D341Med (cell line): ENCODE results near the gene CARD14.
"Not testable (repeated sequence)": the region's sequence is repeated elsewhere in the genome, so short reads cannot be mapped to it uniquely, and the experiment has no call there.

Experiments
- DNase-seq: peaks from one replicate; pipeline ENCODE4 v3.0.0; 2012; ENCODE audit warnings: low spot score

The CARD14 gene

DNA sequence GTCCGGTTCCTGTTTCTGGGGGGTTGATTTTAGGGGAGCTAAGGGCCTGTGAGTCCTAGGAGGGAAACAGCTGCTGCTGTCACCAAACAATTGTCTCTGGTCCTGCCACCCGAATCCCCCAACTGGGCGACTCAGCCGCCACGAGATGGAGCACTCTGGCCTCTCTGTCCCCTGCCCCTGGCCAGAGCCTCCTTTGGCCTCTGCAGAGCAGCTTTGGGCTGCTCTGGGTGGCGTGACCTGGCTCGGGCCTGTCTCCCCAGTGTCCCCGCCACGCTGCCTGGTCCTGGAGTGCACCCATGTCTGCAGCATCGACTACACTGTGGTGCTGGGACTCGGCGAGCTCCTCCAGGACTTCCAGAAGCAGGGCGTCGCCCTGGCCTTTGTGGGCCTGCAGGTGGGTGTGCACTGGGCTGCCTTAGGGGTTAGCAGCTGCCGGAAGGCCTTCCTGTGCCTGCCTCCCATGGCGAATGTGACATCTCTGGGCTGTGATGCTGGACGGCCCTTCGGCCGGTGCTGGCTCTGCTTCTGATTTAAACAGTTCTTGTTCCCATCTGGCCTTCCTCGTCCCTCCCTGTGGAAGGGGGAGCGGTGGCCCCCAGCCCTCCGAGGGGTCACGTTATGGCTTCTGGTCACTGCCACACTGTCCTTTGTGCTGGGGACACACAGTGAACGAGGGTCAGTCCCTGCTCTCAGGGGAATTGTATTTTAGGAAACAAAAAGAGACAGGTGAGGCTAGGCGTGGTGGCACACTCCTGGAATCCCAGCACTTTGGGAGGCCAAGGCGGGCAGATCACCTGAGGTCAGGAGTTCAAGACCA is 79.3 kb downstream of the CARD14 start:
- peak; percentile 43 for DNase-seq

GRCh38 chr17:80251966-80252365 is 82.1 kb downstream of the CARD14 start:
- DNase-seq = peak; percentile 33

DNA sequence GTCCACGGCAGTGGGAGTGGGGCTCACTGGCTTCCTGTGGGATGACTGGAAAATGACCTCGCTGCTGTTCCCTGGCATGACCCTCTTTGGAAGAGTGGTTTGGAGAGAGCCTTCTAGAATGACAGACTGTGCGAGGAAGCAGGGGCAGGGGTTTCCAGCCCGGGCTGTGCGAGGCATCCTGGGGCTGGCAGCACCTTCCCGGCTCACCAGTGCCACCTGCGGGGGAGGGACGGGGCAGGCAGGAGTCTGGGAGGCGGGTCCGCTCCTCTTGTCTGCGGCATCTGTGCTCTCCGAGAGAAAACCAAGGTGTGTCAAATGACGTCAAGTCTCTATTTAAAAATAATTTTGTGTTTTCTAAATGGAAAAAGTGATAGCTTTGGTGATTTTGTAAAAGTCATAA is 83.0 kb downstream of the CARD14 start:
- peak; percentile 92 for DNase-seq

DNA sequence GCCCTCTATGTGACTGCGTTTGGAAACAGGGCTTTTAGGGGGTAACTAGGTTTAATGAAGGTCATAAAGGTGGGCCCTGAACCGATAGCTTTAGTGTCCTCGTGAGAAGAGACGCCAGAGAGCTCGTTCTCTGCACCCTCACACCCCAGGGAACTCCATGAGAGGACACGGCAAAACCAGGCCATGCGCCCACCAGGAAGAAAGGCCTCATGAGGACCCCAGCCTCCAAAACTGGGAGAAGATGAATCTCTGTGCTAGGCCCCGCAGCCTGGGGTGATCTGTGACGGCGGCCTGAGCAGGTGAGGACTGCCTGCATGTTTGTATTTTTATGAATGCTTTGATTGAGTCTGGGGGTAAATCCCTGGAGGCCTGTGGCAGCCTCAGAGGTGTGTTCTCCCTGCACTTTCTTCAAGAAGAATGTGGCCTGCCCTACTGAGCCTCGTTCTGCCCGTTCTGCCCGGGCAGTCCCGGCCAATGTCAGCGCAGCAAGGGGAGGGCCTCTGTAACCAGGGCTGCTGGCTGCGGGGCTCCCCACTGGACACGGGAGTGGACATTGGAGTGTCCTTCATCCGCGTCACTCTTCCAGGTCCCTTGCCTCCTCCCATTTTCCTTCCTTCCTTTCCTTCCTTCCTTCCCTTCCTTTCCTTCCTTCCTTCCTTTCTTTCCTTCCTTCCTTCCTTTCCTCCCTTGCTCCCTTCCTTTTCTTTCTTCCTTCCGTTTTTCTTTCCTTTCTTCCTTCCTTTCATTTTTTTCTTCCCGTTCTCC is 84.0 kb downstream of the CARD14 start:
- peak; percentile 36 for DNase-seq

DNA sequence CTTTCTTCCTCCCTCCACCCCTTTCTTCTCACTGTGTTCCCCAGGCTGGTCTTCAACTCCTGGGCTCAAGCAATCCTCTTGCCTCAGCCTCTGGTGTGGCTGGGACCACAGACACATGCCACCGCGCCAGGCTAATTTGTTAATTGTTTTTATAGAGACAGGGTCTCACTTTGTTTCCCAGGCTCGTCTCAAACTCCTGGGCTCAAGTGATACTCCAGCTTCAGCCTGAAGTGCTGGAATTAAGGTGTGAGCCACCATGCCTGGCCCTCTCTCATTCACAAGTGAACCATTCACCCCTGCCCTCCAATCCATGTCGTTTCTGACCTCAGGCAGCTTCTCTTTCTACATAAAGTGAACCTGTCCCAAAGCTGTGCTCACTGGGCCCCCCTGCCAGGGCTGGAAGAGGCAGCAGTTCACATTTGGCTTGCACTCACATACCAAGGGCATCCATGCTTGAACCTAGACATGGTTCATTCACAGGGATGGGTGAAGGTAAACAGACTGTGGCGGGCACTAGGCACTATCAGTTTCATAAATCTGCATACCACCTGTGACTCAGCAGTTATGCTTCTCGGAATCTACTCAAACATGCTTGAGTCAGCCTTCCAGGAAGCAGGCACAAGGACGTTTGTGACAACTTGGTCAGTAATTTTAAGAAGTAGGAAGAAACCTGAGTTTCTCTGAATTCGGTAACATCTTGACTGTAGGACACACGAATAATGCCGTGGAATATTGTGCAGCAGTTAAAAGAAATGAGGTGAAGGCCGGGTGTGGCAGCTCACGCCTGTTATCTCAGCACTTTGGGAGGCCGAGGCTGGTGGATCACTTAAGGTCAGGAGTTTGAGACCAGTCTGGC is 84.8 kb downstream of the CARD14 start:
- DNase-seq = peak; percentile 33

GRCh38 chr17:80256034-80256350 is 86.2 kb downstream of the CARD14 start:
- no peak for DNase-seq

- DNase-seq = no peak
These were observed 87.9 kb downstream of the CARD14 start for GRCh38 chr17:80257716-80258213.

- not testable (repeated sequence) for DNase-seq
These were observed 88.5 kb downstream of the CARD14 start for GRCh38 chr17:80258296-80258695.
